Neuronal stem cell (in vitro differentiated cells): ENCODE data around the gene VEGFC.

Experiments
- DNase-seq: peaks from one replicate; pipeline ENCODE4 v3.0.0-alpha.2; 2013; ENCODE audit warnings: low spot score
- H2AFZ ChIP-seq: one replicate; pipeline ENCODE4 v1.6.1; 2013; ENCODE audit warnings: mild to moderate bottlenecking, low read length, inconsistent platforms
- H2AK5ac ChIP-seq: 2 replicates; pipeline ENCODE4 v1.6.1; 2013; ENCODE audit warnings: low read depth, mild to moderate bottlenecking, inconsistent platforms, low read length, moderate library complexity, mixed read lengths
- H2BK120ac ChIP-seq: 2 replicates; pipeline ENCODE4 v1.6.1; 2013; ENCODE audit warnings: low read depth, mild to moderate bottlenecking, inconsistent platforms, low read length, moderate library complexity, mixed read lengths
- H2BK12ac ChIP-seq: one replicate; pipeline ENCODE4 v1.6.1; 2013; ENCODE audit warnings: low read length, inconsistent platforms
- H2BK15ac ChIP-seq: 2 replicates; pipeline ENCODE4 v1.6.1; 2013; ENCODE audit warnings: mild to moderate bottlenecking, low read length, inconsistent platforms, mixed read lengths
- H2BK5ac ChIP-seq: one replicate; pipeline ENCODE4 v1.6.1; 2013; ENCODE audit warnings: inconsistent platforms, mild to moderate bottlenecking, low read length, moderate library complexity
- H3K14ac ChIP-seq: one replicate; pipeline ENCODE4 v1.6.1; 2013; ENCODE audit warnings: low read length, inconsistent platforms
- H3K18ac ChIP-seq: 2 replicates; pipeline ENCODE4 v1.6.1; 2013; ENCODE audit warnings: low read length, inconsistent platforms
- H3K23ac ChIP-seq: 2 replicates; pipeline ENCODE4 v1.6.1; 2013; ENCODE audit warnings: low read depth, mild to moderate bottlenecking, mixed read lengths, low read length, inconsistent platforms; ENCODE audit not compliant: poor library complexity
- H3K27ac ChIP-seq: replicated peaks from 3 replicates; pipeline ENCODE4 v1.5.1; 2013; ENCODE audit warnings: low read length, inconsistent platforms
- H3K27me3 ChIP-seq, 3 experiments: 2 replicates each; pipeline ENCODE4 v1.6.1; 2013; ENCODE audit warnings: low read length in 3 of 3, mild to moderate bottlenecking in 2 of 3, inconsistent platforms in 1 of 3, low read depth in 1 of 3, mixed read lengths in 1 of 3, moderate library complexity in 1 of 3; ENCODE audit not compliant: control insufficient read depth in 3 of 3, insufficient read depth in 3 of 3
- H3K36me3 ChIP-seq, 2 donors: replicated peaks in 1 of 2; 2 replicates each; pipeline ENCODE4 v1.6.1; 2013; ENCODE audit warnings: low read length in 2 of 2; ENCODE audit not compliant: control insufficient read depth in 2 of 2, insufficient read depth in 2 of 2
- H3K4ac ChIP-seq: 2 replicates; pipeline ENCODE4 v1.6.1; 2013; ENCODE audit warnings: inconsistent platforms, mild to moderate bottlenecking, low read length, moderate library complexity
- H3K4me1 ChIP-seq, 2 donors: 1 replicate in 1 of 2; 2 replicates in 1 of 2; pipeline ENCODE4 v1.6.1; 2013; ENCODE audit warnings: low read length in 2 of 2, low read depth in 1 of 2; ENCODE audit not compliant: control insufficient read depth in 2 of 2, insufficient read depth in 1 of 2
- H3K4me2 ChIP-seq: one replicate; pipeline ENCODE4 v1.6.1; 2013; ENCODE audit warnings: mild to moderate bottlenecking, low read length, inconsistent platforms; ENCODE audit not compliant: insufficient read depth, poor library complexity, severe bottlenecking
- H3K4me3 ChIP-seq, 2 donors: 2 replicates each; pipeline ENCODE4 v1.5.1; 2013; ENCODE audit warnings: low read length in 2 of 2, mild to moderate bottlenecking in 2 of 2, inconsistent platforms in 1 of 2, moderate library complexity in 1 of 2
- H3K79me1 ChIP-seq: one replicate; pipeline ENCODE4 v1.6.1; 2013; ENCODE audit warnings: low read depth, mild to moderate bottlenecking, inconsistent platforms, low read length, moderate library complexity
- H3K9ac ChIP-seq: one replicate; pipeline ENCODE4 v1.6.1; 2013; ENCODE audit warnings: mild to moderate bottlenecking, low read depth, low read length, inconsistent platforms; ENCODE audit not compliant: poor library complexity
- H3K9me3 ChIP-seq, 2 donors: replicated peaks in 1 of 2; 2 replicates each; pipeline versions ENCODE3 to v1.6.1; 2013; ENCODE audit warnings: low read length in 2 of 2, mild to moderate bottlenecking in 2 of 2, inconsistent platforms in 1 of 2, low read depth in 1 of 2, mixed read lengths in 1 of 2, moderate library complexity in 1 of 2; ENCODE audit not compliant: control insufficient read depth in 2 of 2, insufficient read depth in 1 of 2
- H4K8ac ChIP-seq: one replicate; pipeline ENCODE4 v1.6.1; 2013; ENCODE audit warnings: low read depth, mild to moderate bottlenecking, inconsistent platforms, low read length, moderate library complexity
- H4K91ac ChIP-seq: one replicate; pipeline ENCODE4 v1.6.1; 2013; ENCODE audit warnings: low read length, low read depth, mild to moderate bottlenecking, inconsistent platforms; ENCODE audit not compliant: poor library complexity
- WGBS, 2 donors: extraction: QIAGEN DNeasy Blood & Tissue Kit; methylation state at CpG; one replicate each; pipeline ENCODE4 v1.1.7; 2013; ENCODE audit warnings: missing lambda C conversion rate in 2 of 2, mixed read lengths in 1 of 2; ENCODE audit not compliant: insufficient read length in 2 of 2, insufficient replicate concordance in 1 of 2; ENCODE audit errors: extremely low coverage in 2 of 2; 5-methylcytosine and 5-hydroxymethylcytosine counted together

Gene VEGFC

DNA sequence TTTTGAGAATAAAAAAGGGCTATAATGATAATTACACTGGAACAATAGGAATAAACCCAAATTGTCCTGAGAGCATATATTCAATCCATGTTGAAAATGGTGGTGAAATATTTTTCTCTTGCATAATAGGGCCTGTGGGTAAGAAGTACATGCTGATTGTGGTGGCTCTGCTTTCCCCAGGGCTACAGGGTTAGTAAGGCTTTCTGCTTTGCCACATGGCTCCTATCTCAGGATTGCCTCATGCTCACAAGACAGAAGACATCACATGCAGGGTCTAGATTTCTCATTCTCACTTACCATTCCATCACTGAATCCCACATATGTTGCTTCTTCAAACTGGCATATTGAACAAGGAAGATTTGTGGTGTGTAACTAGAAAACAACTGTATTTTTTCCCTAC, 12.4 kb upstream of the VEGFC start:
- H4K91ac ChIP-seq = no peak overlapping the region
- no peak overlapping the region for H2AFZ ChIP-seq
- H3K4me3 ChIP-seq = no peak overlapping the region
- H2BK15ac ChIP-seq = no peak overlapping the region
- no peak overlapping the region for H3K4ac ChIP-seq
- no peak overlapping the region for H2AK5ac ChIP-seq
- DNase-seq = no peak
- H3K36me3 ChIP-seq = no peaks in the 10 kb centered on the region
- no peak overlapping the region for H3K4me2 ChIP-seq
- no peaks in the 10 kb centered on the region for H3K4me1 ChIP-seq
- no peak overlapping the region for H2BK5ac ChIP-seq
- H3K9me3 ChIP-seq = peaks cover 0 to 3% of the 10 kb centered on the region in 2 donors
- no peak overlapping the region for H3K14ac ChIP-seq
- H4K8ac ChIP-seq = no peak overlapping the region
- no peaks in the 10 kb centered on the region for H3K79me1 ChIP-seq
- H3K27ac ChIP-seq = no peak overlapping the region
- H2BK12ac ChIP-seq = no peak overlapping the region
- no peak overlapping the region for H3K9ac ChIP-seq
- no peak overlapping the region for H3K23ac ChIP-seq
- H2BK120ac ChIP-seq = no peak overlapping the region
- no peaks in the 10 kb centered on the region for H3K27me3 ChIP-seq
- no peak overlapping the region for H3K18ac ChIP-seq

- no peak overlapping the region for H2AK5ac ChIP-seq
- DNase-seq = no peak
- H2AFZ ChIP-seq = no peak overlapping the region
- no peak overlapping the region for H2BK15ac ChIP-seq
- no peaks in the 10 kb centered on the region for H3K9me3 ChIP-seq
- no peak overlapping the region for H3K4me3 ChIP-seq
- H3K18ac ChIP-seq = no peak overlapping the region
- H4K8ac ChIP-seq = no peak overlapping the region
- no peak overlapping the region for H3K14ac ChIP-seq
- H3K27me3 ChIP-seq = peaks cover 0 to 3% (median 0%) of the 10 kb centered on the region in 3 experiments
- WGBS, 2 donors = no CpG with 5 or more reads among the region's 2 CpGs
- H2BK120ac ChIP-seq = no peak overlapping the region
- H2BK5ac ChIP-seq = no peak overlapping the region
- H3K4ac ChIP-seq = no peak overlapping the region
- no peaks in the 10 kb centered on the region for H3K79me1 ChIP-seq
- no peak overlapping the region for H2BK12ac ChIP-seq
- H3K4me1 ChIP-seq = no peaks in the 10 kb centered on the region
- no peak overlapping the region for H3K4me2 ChIP-seq
- H3K23ac ChIP-seq = no peak overlapping the region
- no peak overlapping the region for H3K9ac ChIP-seq
- no peaks in the 10 kb centered on the region for H3K36me3 ChIP-seq
- no peak overlapping the region for H4K91ac ChIP-seq
- H3K27ac ChIP-seq = no peak overlapping the region
Measured at GRCh38 chr4:176800891-176801534, 8.3 kb upstream of the VEGFC start.

DNA sequence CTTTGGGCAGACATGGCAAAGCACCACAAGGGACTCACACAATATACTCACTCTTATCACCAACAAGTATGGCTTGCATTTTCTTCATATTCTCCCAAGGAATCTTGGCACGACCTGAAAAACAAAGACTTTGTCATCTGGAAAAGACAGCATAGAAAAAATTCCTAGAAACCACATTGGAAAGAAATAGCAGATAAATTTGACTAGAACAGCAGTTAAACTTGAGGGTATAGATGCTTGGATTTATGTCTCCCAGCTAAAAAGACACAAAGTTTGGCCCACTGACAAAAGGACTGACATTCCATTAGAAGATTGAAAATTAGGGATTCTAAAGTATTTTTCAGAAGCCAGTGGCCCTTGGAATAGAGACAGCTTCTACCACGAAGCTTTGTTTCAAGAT, 6.9 kb upstream of the VEGFC start:
- Histone ChIP-seq H3K27ac (no peak overlapping the region), H3K4ac (no peak overlapping the region), H3K4me2 (no peak overlapping the region), H3K14ac (no peak overlapping the region), H3K79me1 (no peaks in the 10 kb centered on the region), H3K9ac (no peak overlapping the region), H3K36me3 (no peaks in the 10 kb centered on the region), H3K9me3 (no peaks in the 10 kb centered on the region), H4K8ac (no peak overlapping the region), H2BK12ac (no peak overlapping the region), H3K4me3 (no peak overlapping the region), H3K4me1 (no peaks in the 10 kb centered on the region), H3K18ac (no peak overlapping the region), H3K27me3 (peaks cover 0 to 4% (median 0%) of the 10 kb centered on the region in 3 experiments), H4K91ac (no peak overlapping the region), H2BK120ac (no peak overlapping the region), H2AFZ (no peak overlapping the region), H3K23ac (no peak overlapping the region), H2BK5ac (no peak overlapping the region), H2BK15ac (no peak overlapping the region), H2AK5ac (no peak overlapping the region)
- no CpG with 5 or more reads among the region's 2 CpGs for WGBS, 2 donors
- DNase-seq = no peak

DNA sequence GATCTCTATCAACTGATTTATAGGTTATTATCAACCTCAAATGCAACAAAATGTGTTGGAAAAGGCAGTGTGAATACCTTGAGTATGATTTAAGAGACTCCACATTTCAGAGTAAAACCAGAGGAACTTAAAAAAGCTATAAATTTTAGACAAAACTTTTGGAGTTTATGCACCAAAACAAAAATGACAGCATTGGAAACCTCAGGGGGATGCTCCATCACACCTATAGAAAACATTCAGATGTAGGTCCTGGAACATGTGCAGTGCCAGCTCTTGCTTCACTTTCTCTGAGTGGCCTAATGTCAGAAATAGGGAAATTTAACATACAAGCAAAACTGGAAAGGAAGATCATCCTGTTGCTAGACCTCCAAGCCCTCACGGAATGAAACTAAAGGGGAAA, 5.8 kb upstream of the VEGFC start:
- Histone ChIP-seq H3K4me2 (no peak overlapping the region), H2BK5ac (no peak overlapping the region), H3K36me3 (no peaks in the 10 kb centered on the region), H2BK120ac (no peak overlapping the region), H3K4ac (no peak overlapping the region), H2AK5ac (no peak overlapping the region), H2BK15ac (no peak overlapping the region), H4K91ac (no peak overlapping the region), H3K9me3 (no peaks in the 10 kb centered on the region), H3K4me1 (no peaks in the 10 kb centered on the region), H3K4me3 (no peak overlapping the region), H3K23ac (no peak overlapping the region), H3K9ac (no peak overlapping the region), H3K14ac (no peak overlapping the region), H3K18ac (no peak overlapping the region), H3K27ac (no peak overlapping the region), H2AFZ (no peak overlapping the region), H2BK12ac (no peak overlapping the region), H4K8ac (no peak overlapping the region), H3K79me1 (no peaks in the 10 kb centered on the region), H3K27me3 (peaks cover 0 to 13% (median 0%) of the 10 kb centered on the region in 3 experiments)
- no CpG with 5 or more reads among the region's 1 CpG for WGBS, 2 donors
- no peak for DNase-seq
